SK-N-MC (cell line): ENCODE results near the gene PADI4.
A peak's percentile ranks its signal among the peaks of the same experiment; 100 is the strongest.
"Not testable (repeated sequence)": the region's sequence is repeated elsewhere in the genome, so short reads cannot be mapped to it uniquely, and the experiment has no call there.

Source experiments
- DNase-seq: peaks from one replicate; pipeline ENCODE4 v3.0.0-alpha.2; 2011; ENCODE audit warnings: low read depth, low spot score
- H3K27ac ChIP-seq: fragments of 200-600 bp; sonication (generic); 2 replicates; pipeline ENCODE4 v1.5.1; 2016; ENCODE audit warnings: mixed run types
- H3K36me3 ChIP-seq: fragments of 200-600 bp; sonication (generic); 2 replicates; pipeline ENCODE4 v1.6.1; 2017; ENCODE audit warnings: antibody characterized with exemption, low read length, mixed read lengths; ENCODE audit not compliant: insufficient read depth
- H3K4me3 ChIP-seq: fragments of 200-600 bp; sonication (generic); 2 replicates; pipeline ENCODE4 v1.5.1; 2016
- H3K9ac ChIP-seq: fragments of 200-600 bp; sonication (generic); 2 replicates; pipeline ENCODE4 v1.8.0; 2017; ENCODE audit warnings: mixed run types, mixed read lengths; ENCODE audit not compliant: insufficient read length
- H3K9me3 ChIP-seq: fragments of 200-600 bp; sonication (generic); 2 replicates; pipeline ENCODE4 v1.6.1; 2017; ENCODE audit warnings: low read depth, mild to moderate bottlenecking, antibody characterized with exemption, low read length, moderate library complexity, mixed read lengths
- EZH2 ChIP-seq: fragments of 200-600 bp; sonication (generic); IDR thresholded peaks from one replicate; pipeline ENCODE4 v1.6.1; 2017; ENCODE audit warnings: antibody characterized with exemption
- FOXP2 ChIP-seq: optimal IDR thresholded peaks from 2 replicates; pipeline ENCODE3; 2011; ENCODE audit warnings: mild to moderate bottlenecking, moderate library complexity; ENCODE audit not compliant: insufficient read depth; ENCODE audit errors: extremely low read length, control extremely low read depth
- POLR2AphosphoS5 ChIP-seq: IDR thresholded peaks from 2 replicates; pipeline ENCODE4 v1.6.1; 2012; ENCODE audit warnings: mild to moderate bottlenecking, low read depth, low read length, borderline replicate concordance

The PADI4 gene

GRCh38 chr1:17333081-17333480 lies 25.1 kb downstream of the PADI4 start:
- no peak overlapping the region for H3K27ac ChIP-seq
- TF ChIP-seq POLR2AphosphoS5, result no peak
- TF ChIP-seq FOXP2, result no peak
- TF ChIP-seq EZH2, result no peak
- H3K9ac ChIP-seq, result no peak overlapping the region
- no peak for DNase-seq
- H3K36me3 ChIP-seq, result no peaks in the 10 kb centered on the region
- no peaks in the 10 kb centered on the region for H3K9me3 ChIP-seq
- no peak overlapping the region for H3K4me3 ChIP-seq

GRCh38 chr1:17335821-17336710 lies 28.1 kb downstream of the PADI4 start:
- H3K9ac ChIP-seq, result no peak overlapping the region
- DNase-seq, result peak; percentile 18
- no peaks in the 10 kb centered on the region for H3K9me3 ChIP-seq
- H3K27ac ChIP-seq, result no peak overlapping the region
- no peaks in the 10 kb centered on the region for H3K36me3 ChIP-seq
- TF ChIP-seq FOXP2 (no peak), POLR2AphosphoS5 (no peak), EZH2 (no peak)
- H3K4me3 ChIP-seq, result no peak overlapping the region

- TF ChIP-seq FOXP2 (no peak), POLR2AphosphoS5 (no peak), EZH2 (no peak)
- H3K27ac ChIP-seq, result no peak overlapping the region
- H3K9me3 ChIP-seq, result no peaks in the 10 kb centered on the region
- H3K36me3 ChIP-seq, result no peaks in the 10 kb centered on the region
- no peak for DNase-seq
- no peak overlapping the region for H3K9ac ChIP-seq
- H3K4me3 ChIP-seq, result no peak overlapping the region
These were observed 30.9 kb downstream of the PADI4 start for GRCh38 chr1:17338706-17339493.

- Histone ChIP-seq H3K27ac (no peak overlapping the region), H3K9me3 (no peaks in the 10 kb centered on the region), H3K9ac (no peak overlapping the region), H3K36me3 (no peaks in the 10 kb centered on the region), H3K4me3 (no peak overlapping the region)
- DNase-seq, result no peak
- no peak for TF ChIP-seq POLR2AphosphoS5
- TF ChIP-seq EZH2, result no peak
- TF ChIP-seq FOXP2, result no peak
These were observed 31.5 kb downstream of the PADI4 start for GRCh38 chr1:17339521-17339920.

- Histone ChIP-seq H3K4me3 (no peak overlapping the region), H3K9ac (no peak overlapping the region), H3K9me3 (no peaks in the 10 kb centered on the region), H3K36me3 (no peaks in the 10 kb centered on the region), H3K27ac (no peak overlapping the region)
- no peak for TF ChIP-seq EZH2
- no peak for TF ChIP-seq FOXP2
- no peak for TF ChIP-seq POLR2AphosphoS5
- DNase-seq, result no peak
These were observed 32.4 kb downstream of the PADI4 start for GRCh38 chr1:17340358-17340757.

- Histone ChIP-seq H3K9me3 (no peaks in the 10 kb centered on the region), H3K9ac (no peak overlapping the region), H3K27ac (no peak overlapping the region), H3K4me3 (no peak overlapping the region), H3K36me3 (no peaks in the 10 kb centered on the region)
- DNase-seq, result no peak
- no peak for TF ChIP-seq POLR2AphosphoS5
- no peak for TF ChIP-seq EZH2
- no peak for TF ChIP-seq FOXP2
These were observed 34.0 kb downstream of the PADI4 start for GRCh38 chr1:17342014-17342441.

GRCh38 chr1:17345506-17345905 lies 37.5 kb downstream of the PADI4 start:
- DNase-seq, H3K27ac ChIP-seq, H3K9me3 ChIP-seq, H3K9ac ChIP-seq, H3K36me3 ChIP-seq, H3K4me3 ChIP-seq: not testable (repeated sequence)

GRCh38 chr1:17346046-17346789 lies 38.2 kb downstream of the PADI4 start:
- no peak overlapping the region for H3K9ac ChIP-seq
- TF ChIP-seq EZH2 (no peak), POLR2AphosphoS5 (no peak)
- H3K36me3 ChIP-seq, result no peaks in the 10 kb centered on the region
- no peaks in the 10 kb centered on the region for H3K9me3 ChIP-seq
- no peak overlapping the region for H3K4me3 ChIP-seq
- H3K27ac ChIP-seq, result no peak overlapping the region
- DNase-seq, result no peak
